Measurements from ENCODE around the gene GGN.
"Not testable (repeated sequence)": the region's sequence is repeated elsewhere in the genome, so short reads cannot be mapped to it uniquely, and the experiment has no call there.

Gene GGN

DNA sequence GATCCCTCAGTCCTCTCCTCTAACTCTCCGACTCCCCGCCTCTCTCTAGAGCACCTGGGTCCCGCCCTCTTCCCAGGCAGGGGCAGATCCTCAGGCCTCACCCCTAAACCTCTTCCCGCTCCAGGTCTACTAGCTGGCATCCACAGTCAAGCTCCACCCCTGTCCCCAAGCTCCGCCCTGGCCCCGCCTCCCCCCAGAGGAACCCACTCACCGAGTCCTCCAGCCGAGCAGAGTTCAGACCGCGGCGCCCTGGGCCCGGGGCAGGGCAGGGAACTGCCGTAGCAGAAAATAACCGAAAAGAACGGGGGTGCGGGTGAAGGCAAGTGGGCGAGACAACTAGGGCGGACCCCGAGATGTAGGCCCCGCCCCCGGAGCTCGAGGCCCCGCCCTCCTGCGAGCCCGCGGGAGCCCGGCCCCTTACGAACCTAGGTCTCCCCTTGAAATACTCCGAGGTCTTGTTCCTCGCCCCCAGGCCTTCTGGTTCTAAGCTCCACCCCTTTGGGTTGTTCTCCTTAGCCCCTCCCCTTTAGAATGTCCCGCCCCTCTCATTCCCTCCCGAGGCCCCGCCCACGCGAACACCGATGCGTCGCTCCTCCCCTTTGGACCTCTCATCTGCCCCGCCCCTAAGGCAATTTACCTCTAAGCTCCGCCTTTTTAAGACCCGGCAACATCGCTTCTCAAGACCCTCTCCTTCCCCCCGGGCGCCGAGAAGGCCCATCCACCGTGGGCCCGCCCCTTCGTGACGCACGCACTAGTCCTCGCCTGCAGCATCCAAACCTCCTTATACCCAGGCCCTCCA, at the start of gene GGN:
GGN (minus strand) TSS at position 485 of the 799 bp plus-strand sequence. CDS start 773 bp downstream, outside the sequence.
- peak; percentile 77 to 78 for DNase-seq

GRCh38 chr19:38437295-38437694, 49.5 kb upstream of the GGN start:
- no peak for DNase-seq

DNA sequence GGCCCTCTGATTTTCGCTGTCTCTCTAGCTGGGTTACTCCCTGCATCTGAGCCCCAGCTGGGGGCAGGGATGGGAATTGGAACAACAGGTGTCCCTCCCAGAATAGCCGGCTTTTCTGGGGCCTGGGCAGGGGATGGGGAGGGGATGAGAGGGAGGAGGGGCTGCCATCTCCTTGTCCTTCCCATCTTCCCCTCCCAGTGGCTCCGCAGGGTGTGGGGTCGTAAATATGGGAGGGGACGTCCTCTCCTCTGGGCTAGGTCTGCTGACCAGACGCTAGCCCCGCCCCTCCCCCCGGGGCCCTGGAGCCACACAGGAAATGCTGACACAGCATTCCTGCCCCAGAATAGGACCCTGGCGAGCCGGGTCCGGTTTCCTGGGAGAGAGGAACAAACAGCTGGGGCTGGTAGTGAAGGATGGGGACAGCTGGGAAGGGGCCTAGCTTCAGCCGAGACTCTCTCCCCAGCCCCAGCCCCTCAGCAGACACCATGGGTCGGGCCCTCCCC, 46.8 kb upstream of the GGN start:
- no peak for DNase-seq

- peak in 1 of 2 experiments; percentile 24 for DNase-seq
Observed at GRCh38 chr19:38433268-38433733, 45.5 kb upstream of the GGN start, which contains the start of gene RYR1. Gene RYR1, plus strand, starts transcription at chr19:38433691. Its CDS starts 139 bp downstream, at chr19:38433830.

DNA sequence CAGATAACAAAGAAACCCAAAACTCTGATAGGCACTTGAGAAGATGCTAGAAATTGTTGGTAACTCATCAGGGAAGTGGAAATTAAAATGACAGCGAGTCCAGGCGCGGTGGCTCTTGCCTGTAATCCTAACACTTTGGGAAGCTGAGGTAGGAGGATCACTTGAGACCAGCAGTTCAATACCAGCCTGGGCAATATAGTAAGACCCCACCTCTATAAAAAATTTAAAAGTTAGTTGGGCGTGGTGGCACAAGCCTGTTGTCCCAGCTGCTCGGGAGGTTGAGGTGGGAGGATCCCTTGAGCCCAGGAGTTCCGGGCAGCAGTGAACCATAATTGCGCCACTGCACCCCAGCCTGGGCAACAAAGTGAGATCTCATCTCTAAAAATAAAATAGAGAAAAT, 43.1 kb upstream of the GGN start:
- DNase-seq: no peak

GRCh38 chr19:38429811-38430156, 42.0 kb upstream of the GGN start:
- no peak for DNase-seq

GRCh38 chr19:38429055-38429810, 41.4 kb upstream of the GGN start:
- DNase-seq: peak; percentile 13 to 32

GRCh38 chr19:38427035-38427677, 39.3 kb upstream of the GGN start:
- peak; percentile 19 to 29 for DNase-seq

DNA sequence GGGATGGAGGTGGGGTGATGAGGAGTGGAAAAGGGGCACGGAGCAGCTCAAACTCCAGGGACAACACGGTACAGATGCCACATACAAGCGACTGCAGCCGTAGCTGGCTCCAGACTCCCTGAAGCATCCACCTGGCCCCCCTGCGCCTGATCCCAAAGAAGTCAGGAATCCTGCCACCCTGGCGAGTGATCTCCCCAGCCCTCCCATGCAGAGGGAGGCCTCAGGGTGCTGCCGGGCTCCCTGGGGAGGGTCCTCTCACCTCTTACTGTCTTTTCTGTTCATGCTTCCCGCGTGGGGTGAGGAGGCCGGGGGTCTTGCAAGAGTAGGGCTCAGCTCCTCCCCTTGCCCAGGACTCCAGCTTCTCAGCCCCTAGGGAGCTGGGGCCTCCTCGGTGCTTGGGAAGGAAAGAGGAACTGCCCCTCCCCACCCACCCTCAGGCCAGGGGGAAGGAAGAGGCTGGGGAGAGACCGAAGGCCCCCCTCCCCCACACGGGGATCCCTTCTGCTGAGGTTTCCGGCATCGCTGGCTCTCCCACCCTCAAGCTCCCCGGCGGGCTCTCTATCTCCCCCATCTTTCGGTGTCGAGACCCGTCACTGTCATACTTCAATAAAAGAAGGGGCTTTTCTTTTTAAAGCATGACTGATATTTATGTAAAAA, 38.1 kb upstream of the GGN start, which contains the start of gene RASGRP4:
RASGRP4 (minus strand) TSS at position 410 of the 657 bp plus-strand sequence; CDS start at position 282, 128 bp downstream.
- DNase-seq: no peak

DNA sequence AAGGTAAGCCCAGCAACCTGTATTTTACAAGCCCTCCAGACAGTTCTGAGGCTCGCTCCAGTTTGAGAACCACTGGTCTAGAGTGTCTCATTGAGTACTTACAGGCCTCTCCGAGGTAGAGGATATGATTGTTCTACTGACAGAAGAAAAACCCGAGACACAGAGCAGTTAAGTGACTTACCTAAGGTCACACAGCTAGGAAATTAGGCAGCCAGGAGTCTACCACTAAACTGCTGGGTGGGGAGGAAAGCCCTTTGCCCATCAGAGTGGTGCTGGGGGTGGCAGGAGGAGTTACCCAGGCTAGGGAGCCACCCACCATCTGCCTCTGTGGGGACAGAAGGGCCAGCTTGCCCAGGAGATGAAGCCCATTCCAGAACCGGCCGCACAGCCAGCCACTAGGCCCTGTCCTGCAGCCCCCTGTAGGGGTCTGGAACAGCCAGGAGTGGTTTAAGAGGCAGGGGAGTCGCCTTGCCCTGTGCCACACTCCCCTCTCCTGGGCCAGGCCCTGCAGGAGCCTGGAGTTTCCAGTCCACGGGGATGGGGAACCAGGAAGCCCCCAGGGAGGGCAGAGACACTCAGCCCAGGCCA, 37.5 kb upstream of the GGN start:
- no peak for DNase-seq

DNA sequence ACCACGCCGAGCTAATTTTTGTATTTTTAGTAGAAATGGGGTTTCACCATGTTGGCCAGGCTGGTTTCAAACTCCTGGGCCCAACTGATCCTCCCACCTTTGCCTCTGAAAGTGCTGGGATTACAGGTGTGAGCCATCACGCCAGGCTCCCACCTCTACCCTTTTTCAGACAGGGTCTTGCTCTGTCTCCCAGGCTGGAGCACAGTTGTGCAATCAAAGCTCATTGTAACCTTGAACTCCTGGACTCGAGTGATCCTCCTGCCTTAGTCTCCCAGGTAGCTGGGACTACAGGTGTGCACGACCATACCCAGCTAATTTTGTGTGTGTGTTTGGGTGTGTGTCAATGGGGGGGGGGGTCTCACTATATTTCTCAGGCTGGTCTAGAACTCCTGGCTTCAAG, 36.4 kb upstream of the GGN start:
- DNase-seq: no peak

DNA sequence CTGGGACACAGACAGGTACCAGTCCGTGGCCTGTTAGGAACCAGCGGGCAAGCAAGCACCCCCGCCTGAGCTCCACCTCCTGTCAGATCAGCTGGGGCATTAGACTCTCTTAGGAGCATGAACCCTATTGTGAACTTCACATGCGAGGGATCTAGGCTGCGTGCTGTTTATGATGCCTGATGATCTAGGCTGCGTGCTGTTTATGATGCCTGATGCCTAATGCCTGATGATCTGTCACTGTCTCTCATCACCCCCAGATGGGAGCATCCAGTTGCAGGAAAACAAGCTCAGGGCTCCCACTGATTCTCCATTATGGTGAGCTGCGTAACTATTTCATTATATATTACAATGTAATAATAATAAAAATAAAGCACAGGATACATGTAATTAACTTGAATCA, 34.6 kb upstream of the GGN start:
- no peak for DNase-seq

DNA sequence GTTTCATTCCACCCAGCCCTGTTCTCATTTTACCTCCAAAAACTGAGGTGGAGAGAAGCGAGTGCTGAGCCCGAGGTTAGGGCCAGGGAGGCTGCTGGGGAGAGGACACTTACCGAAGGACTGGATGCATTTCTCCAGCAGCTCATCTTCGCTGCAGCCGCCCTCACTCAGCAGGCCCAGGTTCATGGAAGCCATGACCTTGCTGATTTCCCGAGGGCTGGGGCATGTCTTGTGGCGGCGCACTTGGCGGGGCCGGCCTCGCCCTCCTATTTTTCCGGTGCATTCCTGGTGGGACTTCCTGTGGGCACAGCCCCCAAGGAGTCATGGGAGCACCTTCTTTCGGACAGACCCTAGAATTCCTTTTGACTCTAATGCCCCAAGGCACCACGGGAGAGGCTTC, 34.0 kb upstream of the GGN start:
- no peak for DNase-seq

DNA sequence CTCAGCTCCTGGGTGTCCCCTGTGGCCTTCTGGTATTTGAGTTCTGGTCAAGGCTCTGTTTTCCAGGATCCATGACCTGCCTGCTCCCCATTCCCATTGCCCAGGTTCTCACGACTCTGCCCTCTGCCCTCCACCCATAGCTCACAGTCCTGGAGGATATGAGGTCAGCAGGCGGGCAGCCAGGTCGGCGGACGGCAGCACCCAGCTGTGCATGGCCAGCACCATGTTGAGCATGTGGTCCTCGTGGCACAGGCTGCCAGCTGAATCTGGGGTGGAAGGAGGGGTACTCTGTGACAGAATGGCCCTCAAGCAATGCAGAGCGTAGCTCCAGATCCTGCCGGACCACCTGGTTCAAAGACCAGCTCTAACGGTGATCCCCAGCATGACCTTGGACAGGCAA, 33.1 kb upstream of the GGN start:
- no peak for DNase-seq

- peak; percentile 33 to 34 for DNase-seq
Observed at GRCh38 chr19:38417544-38418506, 30.0 kb upstream of the GGN start.

DNA sequence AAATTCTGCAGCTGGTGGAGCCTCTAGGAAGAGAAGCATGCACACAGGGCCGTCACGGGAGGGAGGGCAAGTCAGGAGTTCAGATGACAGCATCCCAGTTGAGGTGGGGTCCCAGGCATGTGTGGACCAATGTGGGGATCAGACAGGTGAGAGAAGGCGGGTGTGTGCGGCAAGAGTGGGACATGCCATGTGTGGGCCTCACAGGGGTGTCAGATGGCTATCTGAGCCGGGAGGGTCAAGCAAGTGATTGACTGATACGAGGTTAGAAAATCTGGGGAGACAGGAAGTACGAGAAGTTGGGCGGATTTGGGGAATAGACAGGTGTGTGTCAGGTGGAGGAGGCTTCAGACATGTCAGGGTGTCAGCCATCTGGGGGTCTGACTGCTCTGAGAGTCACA, 29.3 kb upstream of the GGN start:
- DNase-seq: no peak

GRCh38 chr19:38413416-38413815, 25.6 kb upstream of the GGN start:
- no peak for DNase-seq

DNA sequence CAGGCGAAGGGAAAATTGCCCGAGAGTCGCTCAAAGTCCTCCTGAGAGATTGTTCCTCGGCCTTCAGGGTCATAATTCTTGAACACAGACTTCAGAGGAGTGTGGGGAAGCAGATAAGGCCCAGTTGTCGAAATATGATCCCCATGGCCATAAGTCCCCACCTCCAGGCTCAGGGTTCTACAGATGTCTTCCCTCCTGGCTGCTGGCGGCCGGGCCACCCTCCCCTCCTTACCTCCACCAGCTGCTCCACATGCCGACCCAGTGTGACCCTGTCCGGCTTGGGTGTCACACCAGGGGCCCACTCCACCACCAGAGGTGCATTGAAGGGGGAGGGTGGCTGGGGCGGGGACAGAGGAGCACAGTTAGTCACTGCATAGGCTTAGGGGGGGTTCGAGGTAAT, 25.1 kb upstream of the GGN start:
- no peak for DNase-seq

DNA sequence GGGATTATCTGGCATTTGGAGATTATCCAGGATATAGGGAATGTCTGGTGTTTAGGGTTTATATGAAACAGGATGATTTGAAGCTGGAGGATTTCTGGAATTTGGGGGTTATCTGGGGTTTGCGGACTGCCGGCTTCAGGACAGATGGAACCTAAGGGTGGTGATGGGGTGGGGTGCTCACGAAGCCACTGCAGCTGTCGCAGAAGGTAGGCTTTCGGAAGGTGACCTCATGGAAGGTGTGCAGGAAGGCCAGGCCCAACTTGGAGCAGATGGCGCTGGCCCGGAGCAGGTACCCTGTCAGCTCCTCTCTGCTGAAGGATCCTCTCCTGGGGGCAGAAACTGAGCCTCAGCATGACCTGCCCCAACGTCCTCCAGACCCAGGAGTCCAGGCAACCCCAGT, 24.7 kb upstream of the GGN start:
- DNase-seq: no peak

GRCh38 chr19:38411898-38412297, 24.1 kb upstream of the GGN start:
- DNase-seq: not testable (repeated sequence)
